Measurements from ENCODE around the gene PATZ1.
"Not testable (repeated sequence)": the region's sequence is repeated elsewhere in the genome, so short reads cannot be mapped to it uniquely, and the experiment has no call there.

PATZ1 gene

GRCh38 chr22:31314220-31314619 is 31.9 kb downstream of the PATZ1 start:
- not testable (repeated sequence) for H3K9me3 ChIP-seq, H3K4me1 ChIP-seq

GRCh38 chr22:31313366-31314147 is 32.6 kb downstream of the PATZ1 start:
- Histone ChIP-seq H3K36me3 (replicated peaks) (no peaks in the 10 kb centered on the region), H3K9me3 (peaks cover 5% of the 10 kb centered on the region; the same call in 1 of the 2 replicates), H3K27me3 (ENCODE audit: low read depth) (no peaks in the 10 kb centered on the region), H3K4me1 (peaks cover 2% of the 10 kb centered on the region), H3K4me3 (no peak overlapping the region)
- peak; percentile 47 to 84 for DNase-seq (ENCODE audit: low spot score in 2 of 2)
- in situ Hi-C loops (cut with MboI; ENCODE audit: low sequenced_read_pairs), result no loop called here

More at GRCh38 chr22:31314220-31314619, 31.9 kb downstream of the PATZ1 start:
- in situ Hi-C loops (cut with MboI; ENCODE audit: low sequenced_read_pairs); H3K4me3 ChIP-seq; H3K27me3 ChIP-seq (ENCODE audit: low read depth); DNase-seq (ENCODE audit: low spot score in 2 of 2); H3K36me3 ChIP-seq (replicated peaks): not testable (repeated sequence)

GRCh38 chr22:31308181-31308580 is 38.0 kb downstream of the PATZ1 start:
- H3K4me3 ChIP-seq, result no peak overlapping the region
- H3K36me3 ChIP-seq (replicated peaks), result no peaks in the 10 kb centered on the region
- no peak for DNase-seq (ENCODE audit: low spot score in 2 of 2)
- no peaks in the 10 kb centered on the region; the same call in 1 of the 2 replicates for H3K4me1 ChIP-seq
- H3K9me3 ChIP-seq, result no peaks in the 10 kb centered on the region
- in situ Hi-C loops (cut with MboI; ENCODE audit: low sequenced_read_pairs), result no loop called here
- no peaks in the 10 kb centered on the region for H3K27me3 ChIP-seq (ENCODE audit: low read depth)

GRCh38 chr22:31305194-31305593 is 41.0 kb downstream of the PATZ1 start:
- in situ Hi-C loops (cut with MboI; ENCODE audit: low sequenced_read_pairs), result no loop called here
- H3K27me3 ChIP-seq (ENCODE audit: low read depth), result peaks cover 4% of the 10 kb centered on the region

GRCh38 chr22:31302537-31302936 is 43.6 kb downstream of the PATZ1 start:
- Histone ChIP-seq H3K36me3 (replicated peaks) (no peaks in the 10 kb centered on the region), H3K4me3 (no peak overlapping the region), H3K9me3 (no peaks in the 10 kb centered on the region), H3K4me1 (no peaks in the 10 kb centered on the region), H3K27me3 (ENCODE audit: low read depth) (peaks cover 8% of the 10 kb centered on the region)
- no peak for DNase-seq (ENCODE audit: low spot score in 2 of 2)
- in situ Hi-C loops (cut with MboI; ENCODE audit: low sequenced_read_pairs), result no loop called here

More at GRCh38 chr22:31305194-31305593, 41.0 kb downstream of the PATZ1 start:
- Histone ChIP-seq H3K36me3 (replicated peaks) (no peaks in the 10 kb centered on the region), H3K4me3 (no peak overlapping the region), H3K9me3 (no peaks in the 10 kb centered on the region), H3K4me1 (no peaks in the 10 kb centered on the region)
- no peak for DNase-seq (ENCODE audit: low spot score in 2 of 2)

GRCh38 chr22:31302006-31302405 is 44.1 kb downstream of the PATZ1 start:
- DNase-seq (ENCODE audit: low spot score in 2 of 2), result no peak
- in situ Hi-C loops (cut with MboI; ENCODE audit: low sequenced_read_pairs), result no loop called here
- Histone ChIP-seq H3K4me1 (no peaks in the 10 kb centered on the region), H3K4me3 (no peak overlapping the region), H3K36me3 (replicated peaks) (no peaks in the 10 kb centered on the region), H3K9me3 (no peaks in the 10 kb centered on the region), H3K27me3 (ENCODE audit: low read depth) (peaks cover 8% of the 10 kb centered on the region)

- Histone ChIP-seq H3K4me3 (no peak overlapping the region), H3K27me3 (ENCODE audit: low read depth) (peaks cover 8% of the 10 kb centered on the region), H3K9me3 (no peaks in the 10 kb centered on the region), H3K36me3 (replicated peaks) (no peaks in the 10 kb centered on the region), H3K4me1 (no peaks in the 10 kb centered on the region)
- in situ Hi-C loops (cut with MboI; ENCODE audit: low sequenced_read_pairs), result no loop called here
- no peak for DNase-seq (ENCODE audit: low spot score in 2 of 2)
These were observed 45.2 kb downstream of the PATZ1 start for GRCh38 chr22:31300896-31301295.

- in situ Hi-C loops (cut with MboI; ENCODE audit: low sequenced_read_pairs), result loop anchor here (25.0 kb wide), 1 partner anchor 91 kb away; the partner anchor contains the start of gene DRG1
- Histone ChIP-seq H3K27me3 (ENCODE audit: low read depth) (0 out of 2 replicates have a peak, but pooled peaks cover 5% of the 10 kb centered on the region), H3K36me3 (replicated peaks) (no peaks in the 10 kb centered on the region), H3K4me3 (no peak overlapping the region), H3K9me3 (no peaks in the 10 kb centered on the region), H3K4me1 (peaks cover 9% of the 10 kb centered on the region)
- DNase-seq (ENCODE audit: low spot score in 2 of 2), result no peak
These were observed 50.1 kb downstream of the PATZ1 start for GRCh38 chr22:31295831-31296657.

GRCh38 chr22:31295360-31295759 is 50.8 kb downstream of the PATZ1 start:
- in situ Hi-C loops (cut with MboI; ENCODE audit: low sequenced_read_pairs), result loop anchor here (25.0 kb wide), 1 partner anchor 92 kb away; the partner anchor contains the start of gene DRG1
- Histone ChIP-seq H3K27me3 (ENCODE audit: low read depth) (0 out of 2 replicates have a peak, but pooled peaks cover 5% of the 10 kb centered on the region), H3K4me3 (no peak overlapping the region), H3K4me1 (peaks cover 12% of the 10 kb centered on the region), H3K9me3 (no peaks in the 10 kb centered on the region), H3K36me3 (replicated peaks) (no peaks in the 10 kb centered on the region)
- no peak for DNase-seq (ENCODE audit: low spot score in 2 of 2)

- H3K4me3 ChIP-seq, result peak within 1 kb of the TSS; percentile 18
- H3K9me3 ChIP-seq, result no peaks in the 10 kb centered on the region; the same call in 1 of the 2 replicates
- peaks cover 18% of the 10 kb centered on the region for H3K4me1 ChIP-seq
- DNase-seq (ENCODE audit: low spot score in 2 of 2), result peak; percentile 89 to 91
- in situ Hi-C loops (cut with MboI; ENCODE audit: low sequenced_read_pairs), result loop anchor here (25.0 kb wide), 1 partner anchor 95 kb away; the partner anchor contains the start of gene DRG1
- no peaks in the 10 kb centered on the region for H3K27me3 ChIP-seq (ENCODE audit: low read depth)
- no peaks in the 10 kb centered on the region for H3K36me3 ChIP-seq (replicated peaks)
These were observed 53.7 kb downstream of the PATZ1 start, which contains the start of gene PIK3IP1 for GRCh38 chr22:31292236-31292989. TSS of gene PIK3IP1 (minus strand) at chr22:31292488. CDS start at chr22:31292344, 144 bp downstream.

GRCh38 chr22:31291481-31292235 is 54.5 kb downstream of the PATZ1 start:
- peak in 1 of 2 experiments; percentile 17 for DNase-seq (ENCODE audit: low spot score in 2 of 2)
- Histone ChIP-seq H3K27me3 (ENCODE audit: low read depth) (no peaks in the 10 kb centered on the region), H3K36me3 (replicated peaks) (no peaks in the 10 kb centered on the region), H3K9me3 (no peaks in the 10 kb centered on the region; the same call in 1 of the 2 replicates), H3K4me3 (peak overlapping the region; percentile 18), H3K4me1 (peaks cover 18% of the 10 kb centered on the region)
- in situ Hi-C loops (cut with MboI; ENCODE audit: low sequenced_read_pairs), result loop anchor here (25.0 kb wide), 1 partner anchor 96 kb away; the partner anchor contains the start of gene DRG1
